Ramos (cell line): ENCODE results near the gene PBX3.

Experiments
- in situ Hi-C: fragments of 300-500 bp; cut with MboI; formaldehyde crosslinking; loops from one replicate; pipeline ENCODE4 v1.14.3; 2022; ENCODE audit warnings: low sequenced_read_pairs; ENCODE audit not compliant: unreplicated experiment

Gene PBX3

GRCh38 chr9:125931211-125931610 lies 184.0 kb downstream of the PBX3 start:
- in situ Hi-C loops: no loop called here

- in situ Hi-C loops: no loop called here
Observed at GRCh38 chr9:125932012-125932411, 184.8 kb downstream of the PBX3 start.

GRCh38 chr9:125932746-125933455 lies 185.7 kb downstream of the PBX3 start:
- in situ Hi-C loops: no loop called here

- in situ Hi-C loops: no loop called here
Observed at GRCh38 chr9:125942125-125942524, 195.0 kb downstream of the PBX3 start.

- in situ Hi-C loops: no loop called here
Observed at GRCh38 chr9:125943831-125944230, 196.7 kb downstream of the PBX3 start.

- in situ Hi-C loops: no loop called here
Observed at GRCh38 chr9:125946397-125946796, 199.2 kb downstream of the PBX3 start.

- in situ Hi-C loops: no loop called here
Observed at GRCh38 chr9:125948887-125949596, 201.9 kb downstream of the PBX3 start.

GRCh38 chr9:125949703-125950460 lies 202.7 kb downstream of the PBX3 start:
- in situ Hi-C loops: no loop called here

- in situ Hi-C loops: no loop called here
Observed at GRCh38 chr9:125950880-125951471, 203.8 kb downstream of the PBX3 start.

GRCh38 chr9:125953314-125954019 lies 206.3 kb downstream of the PBX3 start:
- in situ Hi-C loops: no loop called here

- in situ Hi-C loops: no loop called here
Observed at GRCh38 chr9:125956102-125956501, 208.9 kb downstream of the PBX3 start.

GRCh38 chr9:125959315-125959714 lies 212.1 kb downstream of the PBX3 start:
- in situ Hi-C loops: no loop called here

- in situ Hi-C loops: no loop called here
Observed at GRCh38 chr9:125959951-125960619, 212.9 kb downstream of the PBX3 start.

- in situ Hi-C loops: no loop called here
Observed at GRCh38 chr9:125960626-125961025, 213.5 kb downstream of the PBX3 start.

- in situ Hi-C loops: no loop called here
Observed at GRCh38 chr9:125961072-125961471, 213.9 kb downstream of the PBX3 start.

- in situ Hi-C loops: no loop called here
Observed at GRCh38 chr9:125963932-125964331, 216.8 kb downstream of the PBX3 start.

GRCh38 chr9:125964702-125965225 lies 217.6 kb downstream of the PBX3 start:
- in situ Hi-C loops: no loop called here

- in situ Hi-C loops: no loop called here
Observed at GRCh38 chr9:125965477-125965876, 218.3 kb downstream of the PBX3 start.

GRCh38 chr9:125966466-125966865 lies 219.3 kb downstream of the PBX3 start:
- in situ Hi-C loops: no loop called here
